ENCODE measurements around the gene PRAMEF1.
"Not testable (repeated sequence)": the region's sequence is repeated elsewhere in the genome, so short reads cannot be mapped to it uniquely, and the experiment has no call there.

Gene PRAMEF1, protein sequence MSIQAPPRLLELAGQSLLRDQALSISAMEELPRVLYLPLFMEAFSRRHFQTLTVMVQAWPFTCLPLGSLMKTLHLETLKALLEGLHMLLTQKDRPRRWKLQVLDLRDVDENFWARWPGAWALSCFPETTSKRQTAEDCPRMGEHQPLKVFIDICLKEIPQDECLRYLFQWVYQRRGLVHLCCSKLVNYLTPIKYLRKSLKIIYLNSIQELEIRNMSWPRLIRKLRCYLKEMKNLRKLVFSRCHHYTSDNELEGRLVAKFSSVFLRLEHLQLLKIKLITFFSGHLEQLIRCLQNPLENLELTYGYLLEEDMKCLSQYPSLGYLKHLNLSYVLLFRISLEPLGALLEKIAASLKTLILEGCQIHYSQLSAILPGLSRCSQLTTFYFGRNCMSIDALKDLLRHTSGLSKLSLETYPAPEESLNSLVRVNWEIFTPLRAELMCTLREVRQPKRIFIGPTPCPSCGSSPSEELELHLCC

GRCh38 chr1:12791097-12791496 is at the start of gene PRAMEF1:
TSS of gene PRAMEF1 (plus strand) at chr1:12791397. CDS start at chr1:12793228, 1,831 bp downstream.
- TF ChIP-seq, protein P1, sequence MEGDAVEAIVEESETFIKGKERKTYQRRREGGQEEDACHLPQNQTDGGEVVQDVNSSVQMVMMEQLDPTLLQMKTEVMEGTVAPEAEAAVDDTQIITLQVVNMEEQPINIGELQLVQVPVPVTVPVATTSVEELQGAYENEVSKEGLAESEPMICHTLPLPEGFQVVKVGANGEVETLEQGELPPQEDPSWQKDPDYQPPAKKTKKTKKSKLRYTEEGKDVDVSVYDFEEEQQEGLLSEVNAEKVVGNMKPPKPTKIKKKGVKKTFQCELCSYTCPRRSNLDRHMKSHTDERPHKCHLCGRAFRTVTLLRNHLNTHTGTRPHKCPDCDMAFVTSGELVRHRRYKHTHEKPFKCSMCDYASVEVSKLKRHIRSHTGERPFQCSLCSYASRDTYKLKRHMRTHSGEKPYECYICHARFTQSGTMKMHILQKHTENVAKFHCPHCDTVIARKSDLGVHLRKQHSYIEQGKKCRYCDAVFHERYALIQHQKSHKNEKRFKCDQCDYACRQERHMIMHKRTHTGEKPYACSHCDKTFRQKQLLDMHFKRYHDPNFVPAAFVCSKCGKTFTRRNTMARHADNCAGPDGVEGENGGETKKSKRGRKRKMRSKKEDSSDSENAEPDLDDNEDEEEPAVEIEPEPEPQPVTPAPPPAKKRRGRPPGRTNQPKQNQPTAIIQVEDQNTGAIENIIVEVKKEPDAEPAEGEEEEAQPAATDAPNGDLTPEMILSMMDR (IDR thresholded peaks at IDR 0.05) = not testable (repeated sequence)

DNA sequence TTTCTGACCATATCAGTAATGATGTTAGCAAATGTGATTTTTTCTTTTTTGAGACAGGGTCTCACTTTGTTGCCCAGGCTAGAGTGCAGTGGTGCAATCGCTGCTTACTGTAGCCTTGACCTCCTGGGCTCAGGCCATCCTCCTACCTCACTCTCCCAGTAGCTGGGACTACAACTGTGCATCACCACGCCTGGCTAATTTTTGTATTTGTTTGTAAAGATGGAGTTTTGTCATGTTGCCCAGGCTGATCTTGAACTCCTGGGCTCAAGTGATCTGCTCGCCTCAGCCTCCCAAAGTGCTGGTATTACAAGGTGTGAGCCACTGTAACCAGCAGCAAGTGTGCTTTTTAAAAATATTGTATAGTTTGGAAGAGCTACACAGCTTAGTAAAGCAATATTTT is 49.3 kb upstream of the PRAMEF1 start:
- TF ChIP-seq, protein P1 (IDR thresholded peaks at IDR 0.05) = no peak

DNA sequence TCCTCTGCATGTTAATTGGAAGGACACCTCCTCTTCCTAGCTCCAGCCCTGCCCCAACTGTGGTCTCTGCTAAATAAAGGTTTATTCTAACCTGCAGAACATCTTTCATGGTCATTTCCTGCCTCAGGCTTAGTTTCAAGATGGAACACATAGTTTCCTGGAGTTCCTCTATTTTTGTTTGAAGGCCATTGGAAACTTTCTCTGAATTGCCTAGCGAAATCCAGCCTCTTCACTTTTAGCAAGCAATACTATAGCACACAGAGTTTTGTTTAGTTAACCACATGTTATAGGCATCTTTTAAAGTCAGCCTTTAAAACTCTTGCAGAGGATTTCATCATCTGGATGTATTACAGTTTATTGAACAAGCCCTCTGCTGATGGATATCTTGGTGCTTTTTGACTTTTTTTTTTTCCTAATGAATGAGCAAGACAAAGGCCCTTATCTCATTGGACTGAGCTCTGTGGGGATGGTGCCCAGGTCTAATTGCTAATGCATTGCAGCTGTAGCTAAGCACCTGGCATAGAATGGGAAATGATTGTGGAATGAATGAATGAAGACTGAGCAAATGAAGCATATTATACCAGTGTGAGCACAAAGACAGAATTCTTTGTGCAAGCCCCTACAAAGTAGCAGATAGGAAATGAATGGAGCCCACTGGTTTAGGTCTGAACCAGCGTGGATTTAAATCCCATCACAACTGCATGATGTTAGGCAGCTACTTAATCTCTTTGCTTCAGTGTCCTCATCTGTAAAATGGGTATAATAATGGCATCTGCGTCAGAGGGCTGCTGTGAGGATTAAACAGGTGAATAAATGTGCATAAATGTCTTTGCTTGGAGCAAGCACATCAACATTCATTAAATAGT is 45.8 kb upstream of the PRAMEF1 start:
- TF ChIP-seq, protein P1 (IDR thresholded peaks at IDR 0.05) = no peak

DNA sequence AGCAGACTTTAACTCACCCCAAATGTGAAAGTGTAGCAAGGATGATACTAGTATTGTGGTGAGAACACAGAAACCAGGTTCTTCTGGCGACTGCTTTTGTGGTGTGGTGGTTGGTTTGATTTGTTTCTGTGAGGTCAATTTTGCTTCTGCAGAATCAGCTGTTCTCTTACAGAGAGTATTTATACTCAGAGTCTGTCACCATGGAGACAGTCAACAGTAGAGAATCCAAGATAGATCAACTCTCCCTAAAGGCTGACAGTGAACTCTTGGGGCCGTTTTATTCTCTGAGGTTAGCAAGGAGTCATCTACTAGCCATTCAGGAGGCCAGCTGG is 45.2 kb upstream of the PRAMEF1 start, which contains the start of gene CFAP107:
Gene CFAP107, plus strand, starts transcription at position 209 of the 332 bp plus-strand sequence. CDS start 231 bp downstream, outside the sequence.
- TF ChIP-seq, protein P1 (IDR thresholded peaks at IDR 0.05) = no peak

GRCh38 chr1:12748778-12749355 is 42.3 kb upstream of the PRAMEF1 start:
- TF ChIP-seq, protein P1 (IDR thresholded peaks at IDR 0.05) = no peak

- TF ChIP-seq, protein P1 (IDR thresholded peaks at IDR 0.05) = no peak
These were observed 36.5 kb upstream of the PRAMEF1 start for GRCh38 chr1:12754738-12755137.

- TF ChIP-seq, protein P1 (IDR thresholded peaks at IDR 0.05) = no peak
These were observed 34.9 kb upstream of the PRAMEF1 start for GRCh38 chr1:12756273-12756672.

Measured in LNCAP (cell line).